Loucy (cell line): ENCODE results near the gene GPHN.

Source experiments
- CTCF ChIP-seq: fragments of 200-600 bp; sonication (generic); conservative IDR thresholded peaks from 2 replicates; pipeline ENCODE4 v1.5.1; 2014; ENCODE audit warnings: mild to moderate bottlenecking, antibody characterized with exemption, low read length
- EZH2phosphoT487 ChIP-seq: fragments of 200-600 bp; IDR thresholded peaks from 2 replicates; pipeline ENCODE4 v1.6.1; 2018; ENCODE audit warnings: antibody characterized with exemption, mild to moderate bottlenecking, moderate library complexity, borderline replicate concordance

- TF ChIP-seq CTCF (no peak), EZH2phosphoT487 (no peak)
Measured at GRCh38 chr14:66975251-66975650, 467.3 kb downstream of the GPHN start.
